AG20443 (cell line): Measurements from ENCODE around the gene AGFG2.

Experiments
- DNase-seq: peaks from one replicate; pipeline ENCODE4 v3.0.0; 2012; ENCODE audit warnings: low spot score, mixed read lengths

AGFG2 gene

DNA sequence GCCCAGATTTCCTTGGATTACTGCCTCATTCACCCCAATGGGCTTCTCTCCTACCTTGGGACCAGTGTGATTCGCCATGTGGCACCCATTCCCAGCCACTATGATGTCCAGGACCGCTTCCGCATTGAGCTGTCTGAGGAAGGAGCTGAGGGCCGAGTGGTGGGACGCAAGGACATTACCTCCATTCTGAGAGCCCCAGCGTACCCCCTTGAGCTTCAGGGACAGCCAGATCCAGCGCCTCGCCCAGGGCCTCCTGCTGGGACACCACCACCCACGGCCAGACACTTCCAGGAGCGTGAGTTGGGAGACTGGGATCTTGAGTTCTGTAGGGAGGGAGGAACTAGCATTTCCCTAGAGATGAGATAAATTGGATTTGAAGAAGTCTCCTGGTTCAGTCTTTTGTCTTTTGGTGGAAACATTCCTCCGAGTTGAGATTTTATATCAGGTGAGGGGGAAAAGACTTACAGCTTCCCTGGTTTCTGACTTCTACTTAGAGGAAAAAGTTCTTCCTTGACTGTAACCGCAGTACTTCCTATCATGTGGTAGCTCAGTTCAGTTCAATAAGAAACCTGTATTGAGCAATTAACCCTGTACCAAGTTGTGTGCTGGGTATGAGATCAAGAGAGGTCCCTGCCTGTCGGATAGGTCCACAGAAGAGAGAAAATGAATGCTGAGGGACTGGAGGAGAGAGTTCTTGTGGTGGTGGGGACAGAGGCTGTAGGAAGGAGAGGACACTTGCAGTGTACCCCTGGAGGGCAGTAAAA, 74.6 kb downstream of the AGFG2 start:
- DNase-seq = no peak

DNA sequence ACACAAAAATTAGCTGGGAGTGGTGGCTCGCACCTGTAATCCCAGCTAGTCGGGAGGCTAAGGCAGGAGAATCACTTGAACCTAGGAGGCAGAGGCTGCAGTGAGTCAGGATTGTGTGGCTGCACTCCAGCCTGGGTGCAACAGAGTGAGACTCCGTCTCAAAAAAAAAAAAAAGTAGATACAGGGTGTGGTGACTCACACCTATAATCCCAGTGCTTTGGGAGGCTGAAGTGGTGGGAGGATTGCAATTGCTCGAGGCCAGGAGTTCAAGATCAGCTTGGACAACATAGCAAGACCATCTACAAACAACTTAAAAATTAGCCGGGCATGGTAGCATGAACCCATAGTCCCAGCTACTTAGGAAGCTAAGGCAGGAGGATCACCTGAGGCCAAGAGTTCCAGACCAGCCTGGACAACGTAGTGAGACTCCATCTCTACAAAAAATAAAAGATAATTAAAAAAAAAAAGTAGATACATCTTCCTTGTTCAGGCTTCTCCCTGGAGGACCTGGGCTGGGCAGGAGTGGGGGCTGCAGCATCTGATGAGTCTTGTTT, 75.4 kb downstream of the AGFG2 start:
- DNase-seq = no peak
